KOPT-K1 (cell line): Measurements from ENCODE around the gene DENND1A.

Source experiments
- H3K27ac ChIP-seq: fragments of 200-600 bp; sonication (generic); 2 replicates; pipeline ENCODE4 v1.5.1; 2016; ENCODE audit warnings: antibody characterized with exemption, mild to moderate bottlenecking, low read depth, low read length; ENCODE audit not compliant: poor library complexity, severe bottlenecking
- H3K36me3 ChIP-seq: fragments of 200-600 bp; sonication (generic); 2 replicates; pipeline ENCODE4 v1.5.1; 2017; ENCODE audit warnings: antibody characterized with exemption, mild to moderate bottlenecking, low read length, moderate library complexity; ENCODE audit not compliant: insufficient read depth
- H3K9me3 ChIP-seq: fragments of 200-600 bp; sonication (generic); 2 replicates; pipeline ENCODE4 v1.5.1; 2017; ENCODE audit warnings: antibody characterized with exemption, low read length, mild to moderate bottlenecking; ENCODE audit not compliant: insufficient read depth, poor library complexity, severe bottlenecking

DENND1A gene

DNA sequence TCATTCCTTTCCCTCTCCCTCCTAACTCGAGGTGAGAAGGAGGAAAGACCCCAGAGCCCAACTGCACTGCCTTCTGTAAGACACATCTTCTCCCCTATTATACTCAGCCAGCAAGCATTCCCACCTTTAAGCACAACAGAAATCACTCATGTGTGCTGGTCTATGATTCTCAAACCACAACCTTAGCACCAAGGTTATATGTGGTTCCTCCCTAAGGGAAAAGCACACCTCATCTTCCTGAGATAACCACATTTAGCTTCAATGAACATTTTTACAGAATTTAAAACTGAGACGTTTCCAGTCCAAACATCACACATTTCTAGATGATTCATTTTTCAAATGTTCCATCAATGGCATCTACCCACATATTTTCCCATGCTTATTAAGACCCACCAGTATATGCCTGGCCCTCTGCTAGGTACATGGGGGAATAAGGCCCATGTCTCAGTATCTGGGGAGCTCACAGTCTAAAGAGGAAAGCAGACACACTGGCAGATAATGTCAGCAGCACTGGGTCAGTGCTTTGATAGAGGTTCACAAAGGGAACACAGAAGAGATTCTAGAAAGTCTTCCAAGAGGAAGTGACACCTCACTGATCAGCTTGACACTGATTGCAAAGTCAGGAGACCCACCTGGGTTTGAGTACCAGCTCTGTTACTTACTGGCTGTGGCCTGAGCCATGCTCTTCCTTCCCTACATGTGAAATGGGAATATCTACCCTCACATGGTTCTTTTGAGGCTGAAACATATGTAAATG is 245.4 kb downstream of the DENND1A start:
- Histone ChIP-seq H3K27ac (no peak overlapping the region), H3K36me3 (no peaks in the 10 kb centered on the region)

DNA sequence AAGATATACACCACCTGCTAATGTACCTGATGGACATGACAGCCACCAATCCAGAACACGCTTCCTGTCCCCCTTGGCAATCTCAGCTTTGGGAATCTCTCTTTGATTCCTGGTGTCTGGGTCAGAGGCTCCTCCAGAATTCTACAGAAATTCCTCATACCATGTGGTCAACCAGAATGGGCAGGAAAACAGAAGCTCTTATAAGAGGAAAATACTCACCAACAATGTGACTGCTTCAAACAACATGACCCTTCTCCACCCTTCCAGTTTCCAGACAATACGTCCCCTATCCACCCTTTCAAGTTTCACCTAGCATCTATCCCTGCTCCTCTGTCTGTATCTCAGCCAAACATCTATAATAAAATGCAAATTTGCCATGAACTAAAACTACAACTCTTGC is 247.2 kb downstream of the DENND1A start:
- Histone ChIP-seq H3K9me3 (no peaks in the 10 kb centered on the region), H3K27ac (no peak overlapping the region), H3K36me3 (no peaks in the 10 kb centered on the region)

More for the DNA sequence above, 245.4 kb downstream of the DENND1A start:
- H3K9me3 ChIP-seq: no peaks in the 10 kb centered on the region

DNA sequence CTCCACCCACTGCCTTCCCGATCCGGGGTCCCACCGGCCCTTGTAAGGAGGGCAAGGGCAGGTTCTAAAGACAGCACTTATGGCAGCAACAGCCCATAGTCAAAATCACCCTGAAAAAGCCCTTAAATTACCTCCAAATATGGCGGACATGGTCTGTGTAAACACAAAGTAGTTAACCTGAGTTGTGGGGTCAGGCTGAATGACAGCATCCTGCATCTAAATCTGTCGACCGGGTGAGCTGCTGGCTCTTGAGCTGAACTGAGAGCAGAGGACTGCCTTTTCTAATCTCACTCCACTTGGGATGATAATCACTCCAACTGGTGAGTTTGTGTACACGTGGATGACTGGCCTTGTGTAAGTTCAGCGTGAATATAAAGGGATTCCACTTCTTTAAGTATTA is 249.6 kb downstream of the DENND1A start:
- Histone ChIP-seq H3K36me3 (no peaks in the 10 kb centered on the region), H3K27ac (peak overlapping the region; percentile 89), H3K9me3 (no peaks in the 10 kb centered on the region)

DNA sequence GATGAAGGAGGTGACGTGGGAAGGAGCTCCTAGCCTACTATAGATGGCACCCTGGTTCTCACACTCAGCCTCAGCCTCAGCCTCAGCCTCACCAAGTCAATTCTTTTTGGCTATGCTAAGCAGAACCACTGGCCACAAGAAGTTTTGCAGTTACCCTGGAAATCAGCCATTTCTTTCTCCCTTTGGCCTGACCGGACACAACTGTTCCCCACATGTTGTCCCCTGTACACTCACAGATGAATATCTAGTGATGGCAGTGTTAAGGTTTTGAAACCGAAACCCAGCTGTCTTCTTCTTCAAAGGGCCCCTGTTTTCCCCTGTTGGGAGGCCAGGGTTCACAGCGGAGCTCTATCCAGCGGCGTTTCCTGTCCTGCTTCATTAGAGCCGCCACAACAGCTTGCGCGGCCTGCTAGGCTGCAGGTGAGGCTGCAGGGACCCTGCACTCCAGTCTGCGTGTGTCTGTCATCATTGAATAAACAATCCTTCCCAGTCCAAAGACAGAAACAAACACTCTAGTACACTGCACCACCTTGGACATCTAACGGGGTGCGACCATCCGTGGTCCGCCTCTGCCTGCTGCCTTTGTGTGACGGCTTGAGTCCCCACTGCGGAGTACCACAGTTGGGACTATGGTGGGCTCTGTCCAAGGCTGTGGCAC is 250.5 kb downstream of the DENND1A start:
- Histone ChIP-seq H3K9me3 (no peaks in the 10 kb centered on the region), H3K27ac (peak overlapping the region; percentile 89), H3K36me3 (no peaks in the 10 kb centered on the region)

DNA sequence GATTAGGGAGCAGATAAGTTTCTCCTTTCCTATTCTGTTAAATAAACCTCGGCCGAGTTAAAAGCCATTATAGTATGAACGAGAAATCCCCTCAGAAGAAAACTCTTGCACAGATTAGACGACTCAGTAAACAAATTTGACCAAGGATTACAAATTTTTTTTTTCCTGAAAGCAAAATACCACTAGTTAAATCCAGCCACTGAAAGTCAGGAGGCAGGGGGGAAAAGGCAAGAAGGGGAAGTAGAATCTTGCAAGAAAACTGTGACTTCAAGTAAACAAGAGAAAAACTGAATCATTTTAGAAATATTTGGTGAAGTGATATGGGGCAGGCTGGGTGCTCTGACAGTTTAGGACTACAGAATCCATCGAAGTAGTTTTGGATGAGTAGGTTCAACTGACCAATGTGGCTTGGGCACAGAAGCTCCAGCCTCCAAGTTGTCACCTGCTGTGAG is 251.0 kb downstream of the DENND1A start:
- peak overlapping the region; percentile 89 for H3K27ac ChIP-seq
- peaks cover 4% of the 10 kb centered on the region for H3K9me3 ChIP-seq
- H3K36me3 ChIP-seq: no peaks in the 10 kb centered on the region

DNA sequence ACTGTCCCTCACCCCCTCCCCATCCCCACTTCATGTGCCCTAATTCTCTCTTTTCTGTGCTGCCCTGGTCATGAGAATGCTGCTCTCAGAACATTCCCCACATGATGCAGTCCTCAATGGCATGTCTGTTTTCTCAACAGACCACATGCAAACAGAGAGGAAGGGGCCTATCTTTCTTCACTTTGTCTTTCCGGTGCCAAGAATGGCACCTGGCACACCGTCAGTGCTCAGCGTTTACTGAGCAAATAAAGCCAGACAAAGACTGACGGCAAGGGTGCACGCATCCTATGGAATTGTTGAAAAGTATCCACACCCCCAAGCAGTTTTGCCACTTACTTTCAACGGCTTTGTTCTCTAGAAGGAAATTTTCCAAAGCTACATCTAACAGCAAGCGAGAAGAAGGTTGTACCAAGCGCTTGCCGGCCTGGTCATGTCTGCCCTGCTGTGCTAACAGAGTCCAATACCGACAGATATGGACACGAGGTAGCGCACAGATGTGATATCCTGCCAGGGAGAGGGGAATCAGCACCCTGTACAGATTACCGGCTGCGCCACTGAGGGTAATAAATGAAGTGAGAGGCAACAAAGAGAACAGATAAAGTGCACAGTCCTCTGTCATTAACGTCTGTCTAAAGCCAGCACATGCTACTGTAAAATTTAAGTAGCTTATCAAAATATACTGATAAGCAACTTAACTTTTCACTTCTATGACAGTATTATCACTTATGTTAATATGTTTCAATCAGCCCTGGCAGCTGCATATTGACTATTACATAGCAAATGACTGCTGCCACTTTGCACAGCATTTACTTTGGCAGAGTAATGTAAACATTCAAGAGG is 251.7 kb downstream of the DENND1A start:
- H3K9me3 ChIP-seq: peaks cover 10% of the 10 kb centered on the region
- no peaks in the 10 kb centered on the region for H3K36me3 ChIP-seq
- peak overlapping the region; percentile 89 for H3K27ac ChIP-seq

DNA sequence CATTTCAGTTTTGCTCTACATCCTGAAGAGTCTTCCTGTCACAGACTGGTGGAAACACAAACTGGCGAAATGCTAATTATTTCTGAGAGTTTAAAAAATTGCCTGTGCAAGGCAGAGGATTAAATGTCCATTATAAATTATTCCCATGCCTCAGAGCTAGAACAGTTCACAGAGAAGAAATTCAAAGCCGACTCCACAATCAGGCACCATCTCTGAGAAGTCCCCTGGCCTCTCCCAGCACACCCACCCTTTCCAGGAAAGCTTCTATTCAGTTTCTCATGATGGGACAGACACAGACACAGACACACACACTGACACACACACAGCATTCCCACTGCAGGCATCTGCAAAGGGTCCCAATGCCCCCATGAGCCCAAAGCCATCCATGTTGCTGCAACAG is 253.1 kb downstream of the DENND1A start:
- peak overlapping the region; percentile 89 for H3K27ac ChIP-seq
- no peaks in the 10 kb centered on the region for H3K36me3 ChIP-seq
- H3K9me3 ChIP-seq: peaks cover 15% of the 10 kb centered on the region

DNA sequence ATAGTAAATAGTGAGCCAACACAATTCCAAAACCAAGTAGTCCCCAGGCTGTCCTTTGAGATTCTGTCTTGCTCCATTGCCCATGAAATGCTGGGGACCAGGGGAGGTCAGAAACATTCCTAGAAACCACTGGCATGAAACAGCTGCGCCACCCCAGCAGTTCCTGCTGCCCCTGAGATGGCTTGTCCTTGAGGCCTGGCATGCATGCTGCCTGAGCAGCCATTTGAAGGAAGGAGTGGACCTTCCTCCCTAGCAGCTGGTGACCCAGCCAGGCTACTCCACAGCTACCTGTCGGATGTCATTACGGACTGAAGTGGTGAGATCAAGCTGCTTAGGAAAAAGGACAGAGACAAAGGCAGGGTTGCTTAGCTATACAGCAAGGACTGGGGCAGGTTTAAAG is 260.6 kb downstream of the DENND1A start:
- H3K9me3 ChIP-seq: peaks cover 15% of the 10 kb centered on the region
- no peak overlapping the region for H3K27ac ChIP-seq
- H3K36me3 ChIP-seq: no peaks in the 10 kb centered on the region; the same call in 1 of the 2 replicates

DNA sequence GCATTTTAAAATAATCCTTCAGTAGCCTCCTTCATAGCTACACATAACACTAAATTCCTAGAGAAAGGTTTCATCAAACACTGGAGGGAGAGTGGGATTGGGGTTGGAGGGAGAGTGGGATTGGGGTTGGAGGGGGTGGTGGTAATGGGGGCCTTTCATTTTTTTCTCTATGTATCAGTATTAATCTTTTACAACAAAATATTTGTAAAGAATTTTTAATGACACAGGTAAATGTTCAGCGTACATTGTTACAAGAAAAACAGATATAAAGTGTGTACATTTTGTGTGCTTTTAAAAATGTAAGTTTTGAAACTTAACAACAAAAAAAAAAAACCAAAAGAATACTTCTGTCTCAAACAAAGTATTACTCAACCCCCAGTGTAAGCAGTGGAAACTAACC is 266.4 kb downstream of the DENND1A start:
- no peak overlapping the region for H3K27ac ChIP-seq
- peaks cover 24% of the 10 kb centered on the region for H3K9me3 ChIP-seq
- H3K36me3 ChIP-seq: peaks cover 12% of the 10 kb centered on the region; the same call in 1 of the 2 replicates

DNA sequence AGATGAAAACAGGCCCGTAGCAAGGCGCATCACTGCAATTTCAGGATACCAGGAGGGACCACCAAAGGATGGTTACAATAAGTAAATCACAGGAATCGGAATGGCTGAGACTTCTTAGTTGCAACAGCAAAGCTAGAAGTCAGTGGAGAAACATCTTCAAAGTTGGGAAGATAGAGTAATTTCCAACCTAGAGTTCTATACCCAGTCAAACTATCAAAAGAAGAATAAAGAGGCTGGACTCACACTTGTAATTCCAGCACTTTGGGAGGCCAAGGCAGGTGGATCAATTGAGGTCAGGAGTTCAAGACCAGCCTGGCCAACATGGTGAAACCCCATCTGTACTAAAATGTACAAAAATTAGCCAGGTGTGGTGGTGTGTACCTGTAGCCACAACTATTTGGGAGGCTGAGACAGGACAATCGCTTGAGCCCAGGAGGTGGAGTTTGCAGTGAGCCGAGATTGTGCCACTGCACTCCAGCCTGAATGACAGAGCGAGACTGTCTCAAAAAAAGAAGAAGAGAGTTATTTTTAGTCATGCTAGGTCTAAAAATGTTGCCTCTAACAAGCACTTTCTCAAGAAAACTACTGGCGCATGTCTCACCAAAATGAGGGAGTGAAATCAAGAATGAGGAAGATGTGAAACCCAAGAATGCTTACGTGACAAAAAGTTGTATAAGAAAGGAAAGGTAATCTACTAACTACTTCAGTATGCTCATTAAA is 267.7 kb downstream of the DENND1A start:
- Histone ChIP-seq H3K9me3 (peaks cover 24% of the 10 kb centered on the region), H3K27ac (no peak overlapping the region), H3K36me3 (peaks cover 12% of the 10 kb centered on the region; the same call in 1 of the 2 replicates)

DNA sequence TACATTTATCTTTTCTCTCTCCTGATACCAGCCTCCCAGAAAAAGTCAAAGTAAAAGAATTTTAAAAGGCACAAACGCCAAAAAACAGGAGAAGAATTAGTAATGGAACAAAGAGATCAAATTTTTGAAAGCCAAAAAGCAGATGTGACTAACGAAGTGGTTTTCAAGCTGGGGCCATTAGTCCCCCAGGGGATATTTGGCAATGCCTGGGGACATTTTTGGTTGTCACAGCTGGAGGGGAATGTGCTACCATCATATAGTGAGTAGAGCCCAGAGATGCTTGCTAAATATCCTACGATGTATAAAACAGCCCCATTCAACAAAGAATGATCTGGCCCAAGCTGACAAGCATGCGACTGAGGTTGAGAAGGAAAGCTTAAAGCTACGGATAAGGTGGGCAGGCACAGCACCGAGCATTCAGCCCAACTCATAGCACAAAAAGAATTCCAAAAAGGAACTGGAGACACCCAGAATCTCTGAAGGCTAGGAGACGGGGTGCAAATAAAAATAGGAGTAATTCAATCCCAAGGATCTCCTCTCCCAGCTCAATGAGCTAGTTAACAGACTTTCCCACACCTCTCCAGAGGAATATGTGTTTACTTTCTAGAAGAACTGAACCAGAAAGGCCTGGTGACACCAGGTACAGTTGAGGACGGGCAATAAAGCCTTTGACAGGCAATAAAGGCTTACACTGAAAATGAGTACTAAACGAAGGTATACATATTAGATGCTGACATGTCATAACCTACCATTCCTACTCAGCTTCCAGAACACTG is 269.0 kb downstream of the DENND1A start:
- Histone ChIP-seq H3K27ac (no peak overlapping the region), H3K9me3 (peaks cover 24% of the 10 kb centered on the region), H3K36me3 (peaks cover 12% of the 10 kb centered on the region; the same call in 1 of the 2 replicates)

DNA sequence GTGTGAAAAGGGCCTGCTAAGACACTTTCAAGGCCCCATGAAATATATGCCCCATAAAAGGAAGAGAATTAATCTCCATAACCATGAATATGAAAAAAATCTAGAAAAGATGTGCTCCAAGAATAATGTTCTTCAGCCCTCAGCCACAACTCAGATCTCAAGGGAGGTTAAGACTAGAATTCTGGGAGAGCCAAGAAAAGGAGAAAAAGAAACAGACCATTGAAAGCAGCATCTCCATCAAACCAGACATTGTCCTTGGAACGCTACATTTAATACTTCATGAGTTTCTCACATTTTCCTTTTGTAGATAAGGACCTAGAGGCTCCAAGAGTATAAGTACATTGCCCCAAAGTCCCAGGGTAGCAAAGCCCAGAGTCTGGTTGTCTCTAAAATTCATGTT is 270.6 kb downstream of the DENND1A start:
- H3K36me3 ChIP-seq: peaks cover 12% of the 10 kb centered on the region; the same call in 1 of the 2 replicates
- H3K27ac ChIP-seq: no peak overlapping the region
- H3K9me3 ChIP-seq: peaks cover 24% of the 10 kb centered on the region

DNA sequence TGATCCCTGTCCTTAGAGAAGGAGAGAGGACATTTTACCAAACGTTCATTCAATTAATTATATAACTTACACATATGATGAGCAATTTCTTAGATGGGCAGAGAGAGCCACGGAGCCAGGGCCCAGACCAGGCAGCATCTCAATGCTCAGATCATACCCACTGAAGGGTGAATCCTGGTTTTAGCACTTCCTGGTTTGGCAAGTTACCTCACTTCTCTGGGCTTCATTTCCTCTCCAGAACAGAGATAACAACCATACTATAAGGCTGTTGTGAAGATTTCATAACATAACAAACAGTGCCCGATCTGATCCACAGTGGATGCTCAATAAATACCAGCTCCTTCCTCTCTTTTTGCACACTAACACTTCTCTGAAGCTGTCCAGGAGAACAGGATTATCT is 271.1 kb downstream of the DENND1A start:
- H3K9me3 ChIP-seq: peaks cover 18% of the 10 kb centered on the region
- peaks cover 12% of the 10 kb centered on the region; the same call in 1 of the 2 replicates for H3K36me3 ChIP-seq
- H3K27ac ChIP-seq: no peak overlapping the region

DNA sequence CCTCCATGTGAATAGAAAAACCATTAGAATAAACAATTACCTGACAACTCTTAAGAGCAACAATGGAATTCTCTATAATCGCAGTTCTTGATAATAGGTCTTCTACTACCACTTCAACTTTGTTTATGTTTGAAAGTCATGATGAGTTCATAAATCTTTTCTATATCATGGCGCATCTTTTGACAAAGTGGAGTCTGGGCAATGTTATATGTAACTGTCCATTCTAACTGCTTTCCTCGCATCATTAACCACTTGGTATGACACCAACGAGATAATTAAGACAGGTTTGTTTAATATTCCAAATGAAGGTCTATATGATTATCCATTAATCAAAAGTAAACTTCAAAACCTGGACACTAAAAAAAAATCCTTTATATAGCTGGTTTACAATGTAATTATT is 272.0 kb downstream of the DENND1A start:
- Histone ChIP-seq H3K27ac (no peak overlapping the region), H3K9me3 (peaks cover 18% of the 10 kb centered on the region), H3K36me3 (peaks cover 12% of the 10 kb centered on the region; the same call in 1 of the 2 replicates)
